CD4-positive, alpha-beta T cell (primary cell): Measurements from ENCODE around the gene CHD5. TPM values are rescaled to one million over a fixed set of nuclear protein-coding genes. Genes with fewer than 3 reads are reported as not detected.
A peak's percentile ranks its signal among the peaks of the same experiment; 100 is the strongest.

Source experiments
- ATAC-seq: fragments of 200-7000 bp; cut with Tn5 transposase; one replicate; pipeline ENCODE4 v1.10.0; 2022; ENCODE audit warnings: mild to moderate bottlenecking; ENCODE audit not compliant: poor library complexity
- CTCF ChIA-PET: fragments of 350-600 bp; sonication (Branson Sonifier 250); formaldehyde crosslinking; loops from one replicate; lab custom pipeline; 2021; ENCODE audit warnings: antibody characterized with exemption, inconsistent platforms; lab: Charles Lee
- POLR2A ChIA-PET: fragments of 350-600 bp; sonication (Branson Sonifier 250); formaldehyde crosslinking; loops from one replicate; lab custom pipeline; 2021; ENCODE audit warnings: antibody characterized with exemption, inconsistent platforms; lab: Charles Lee
- DNase-seq, 14 experiments: peaks; one replicate each; pipeline ENCODE4 v3.0.0-alpha.2; 2013 to 2020; ENCODE audit warnings: mixed read lengths in 2 of 14
- H3K27ac ChIP-seq, 2 donors: one replicate each; pipeline versions ENCODE4 v1.5.1 to v1.7.0; 2013; ENCODE audit warnings: low read length in 2 of 2, low read depth in 1 of 2, mild to moderate bottlenecking in 1 of 2
- H3K27me3 ChIP-seq, 2 experiments: 1 replicate in 1 of 2; 2 replicates in 1 of 2; pipeline versions ENCODE4 v1.6.1 to v1.7.0; 2013; ENCODE audit warnings: low read length in 2 of 2, control low read depth in 1 of 2, mild to moderate bottlenecking in 1 of 2, moderate library complexity in 1 of 2; ENCODE audit not compliant: insufficient read depth in 2 of 2, control insufficient read depth in 1 of 2
- H3K36me3 ChIP-seq: one replicate; pipeline ENCODE4 v1.6.1; 2013; ENCODE audit warnings: low read length, control low read depth; ENCODE audit not compliant: insufficient read depth
- H3K4me1 ChIP-seq: one replicate; pipeline ENCODE4 v1.6.1; 2013; ENCODE audit warnings: low read length, control low read depth; ENCODE audit not compliant: insufficient read depth
- H3K4me3 ChIP-seq: one replicate; pipeline ENCODE4 v1.5.1; 2013; ENCODE audit warnings: mild to moderate bottlenecking, low read length, moderate library complexity
- H3K9me3 ChIP-seq, 2 experiments: 1 replicate in 1 of 2; 2 replicates in 1 of 2; pipeline versions ENCODE4 v1.6.1 to v1.7.0; 2013; ENCODE audit warnings: low read length in 2 of 2, mild to moderate bottlenecking in 2 of 2, control low read depth in 1 of 2, moderate library complexity in 1 of 2; ENCODE audit not compliant: control insufficient read depth in 1 of 2, insufficient read depth in 1 of 2
- H3K27ac Mint-ChIP-seq: one replicate; pipeline ENCODE4 v1.8.0; 2020; ENCODE audit warnings: mixed read lengths
- H3K27me3 Mint-ChIP-seq: one replicate; pipeline ENCODE4 v1.8.0; 2021; ENCODE audit warnings: mixed read lengths
- H3K36me3 Mint-ChIP-seq: one replicate; pipeline ENCODE4 v1.8.0; 2021; ENCODE audit warnings: low read depth, mixed read lengths
- H3K4me1 Mint-ChIP-seq: one replicate; pipeline ENCODE4 v1.8.0; 2021; ENCODE audit warnings: low read depth, mixed read lengths
- H3K4me3 Mint-ChIP-seq: one replicate; pipeline ENCODE4 v1.8.0; 2020; ENCODE audit warnings: mild to moderate bottlenecking, mixed read lengths
- H3K9me3 Mint-ChIP-seq: one replicate; pipeline ENCODE4 v1.8.0; 2020; ENCODE audit warnings: mixed read lengths
- intact Hi-C, 2 experiments: fragments of 100-400 bp; cut with DNase I in 1 of 2; cut with micrococcal nuclease in 1 of 2; formaldehyde crosslinking; loops; one replicate each; pipeline versions ENCODE4 v1.15.1 to v1.9.0; 2023 to 2025; cut with DNase I, micrococcal nuclease
- total RNA-seq, 174 experiments: library from RNA in 2 of 174; stranded (reverse) in 2 of 174; gene quantifications; one replicate each; pipeline ENCODE4 v1.2.3 and lab custom pipeline; 2021 to 2026
- TF ChIP-seq, protein P1 (sequence below): fragments of 200-600 bp; IDR thresholded peaks from one replicate; pipeline ENCODE4 v1.8.0; 2022; ENCODE audit warnings: antibody characterized with exemption, mild to moderate bottlenecking

The CHD5 gene
- total RNA-seq, 2 experiments from 2014 or later, result 0.25 to 0.34 TPM

DNA sequence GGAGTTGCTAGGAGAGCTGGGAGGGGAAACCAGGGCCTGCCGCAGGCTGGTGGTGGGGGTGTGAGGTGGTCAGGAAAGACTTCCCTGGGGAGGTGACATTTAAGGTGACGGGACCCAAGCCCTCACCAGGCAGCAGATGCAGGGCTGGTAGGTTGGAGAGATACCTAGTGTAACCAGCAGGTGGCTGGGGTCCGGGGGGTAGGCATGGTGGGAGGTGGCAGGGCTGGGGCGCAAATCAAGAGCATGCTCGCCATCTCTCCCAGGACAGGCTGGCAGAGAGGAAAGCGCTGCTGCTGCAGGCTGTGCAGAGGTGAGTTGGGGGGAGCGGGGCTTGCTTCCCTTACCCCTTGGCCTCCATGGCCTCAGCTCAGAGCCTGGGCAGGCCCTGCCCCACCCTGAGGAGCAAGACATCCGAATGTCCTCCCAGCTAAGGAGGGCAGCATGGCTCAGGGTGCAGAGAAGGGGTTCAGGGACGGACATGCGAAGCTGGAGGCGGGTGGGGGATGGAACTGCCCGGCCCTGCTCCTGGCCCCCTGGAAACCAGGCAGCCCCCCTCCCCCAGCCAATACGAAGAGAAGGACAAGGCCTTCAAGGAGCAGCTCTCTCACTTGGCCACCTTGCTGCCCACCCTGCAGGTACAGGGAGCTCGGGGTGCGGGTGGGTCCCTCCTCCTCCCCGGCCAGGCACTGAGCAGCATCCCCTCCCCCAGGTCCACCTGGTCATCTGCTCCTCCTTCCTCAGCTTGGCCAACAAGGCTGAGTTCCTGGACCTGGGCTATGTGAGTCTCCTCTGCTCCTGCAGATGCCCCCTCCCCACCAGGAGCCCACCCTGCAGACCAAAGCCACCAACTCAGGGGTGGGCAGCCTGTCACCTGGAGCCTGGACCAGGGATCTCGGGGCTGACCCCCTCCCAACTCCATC lies 29.8 kb upstream of the CHD5 start:
- Mint-ChIP-seq H3K4me1 (peaks cover 9% of the 10 kb centered on the region), H3K4me3 (peak overlapping the region; percentile 67), H3K9me3 (no peaks in the 10 kb centered on the region), H3K36me3 (no peaks in the 10 kb centered on the region), H3K27me3 (peaks cover 27% of the 10 kb centered on the region), H3K27ac (no peak overlapping the region)
- peaks cover 13 to 35% of the 10 kb centered on the region in 2 experiments for H3K27me3 ChIP-seq
- peak in 3 of 14 experiments; percentile 27 to 49 (median 40) for DNase-seq
- no peak overlapping the region for H3K27ac ChIP-seq
- H3K36me3 ChIP-seq, result no peaks in the 10 kb centered on the region
- POLR2A ChIA-PET, result interaction anchor here (1.1 kb wide), 1 partner anchor 10 kb away, joined by 3 read pairs; the partner anchor contains the start of gene RPL22
- H3K4me1 ChIP-seq, result peaks cover 38% of the 10 kb centered on the region
- no peaks in the 10 kb centered on the region for H3K9me3 ChIP-seq
- TF ChIP-seq, protein P1, sequence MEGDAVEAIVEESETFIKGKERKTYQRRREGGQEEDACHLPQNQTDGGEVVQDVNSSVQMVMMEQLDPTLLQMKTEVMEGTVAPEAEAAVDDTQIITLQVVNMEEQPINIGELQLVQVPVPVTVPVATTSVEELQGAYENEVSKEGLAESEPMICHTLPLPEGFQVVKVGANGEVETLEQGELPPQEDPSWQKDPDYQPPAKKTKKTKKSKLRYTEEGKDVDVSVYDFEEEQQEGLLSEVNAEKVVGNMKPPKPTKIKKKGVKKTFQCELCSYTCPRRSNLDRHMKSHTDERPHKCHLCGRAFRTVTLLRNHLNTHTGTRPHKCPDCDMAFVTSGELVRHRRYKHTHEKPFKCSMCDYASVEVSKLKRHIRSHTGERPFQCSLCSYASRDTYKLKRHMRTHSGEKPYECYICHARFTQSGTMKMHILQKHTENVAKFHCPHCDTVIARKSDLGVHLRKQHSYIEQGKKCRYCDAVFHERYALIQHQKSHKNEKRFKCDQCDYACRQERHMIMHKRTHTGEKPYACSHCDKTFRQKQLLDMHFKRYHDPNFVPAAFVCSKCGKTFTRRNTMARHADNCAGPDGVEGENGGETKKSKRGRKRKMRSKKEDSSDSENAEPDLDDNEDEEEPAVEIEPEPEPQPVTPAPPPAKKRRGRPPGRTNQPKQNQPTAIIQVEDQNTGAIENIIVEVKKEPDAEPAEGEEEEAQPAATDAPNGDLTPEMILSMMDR, result no peak
- CTCF ChIA-PET, result no interaction called here
- ATAC-seq, result peak; percentile 38
- intact Hi-C loops, result loop anchor here in 1 of 2 experiments (10.0 kb wide), 2 partner anchors 185 to 495 kb away; partner anchors contain the start of gene DNAJC11
- H3K4me3 ChIP-seq, result peak overlapping the region; percentile 16

DNA sequence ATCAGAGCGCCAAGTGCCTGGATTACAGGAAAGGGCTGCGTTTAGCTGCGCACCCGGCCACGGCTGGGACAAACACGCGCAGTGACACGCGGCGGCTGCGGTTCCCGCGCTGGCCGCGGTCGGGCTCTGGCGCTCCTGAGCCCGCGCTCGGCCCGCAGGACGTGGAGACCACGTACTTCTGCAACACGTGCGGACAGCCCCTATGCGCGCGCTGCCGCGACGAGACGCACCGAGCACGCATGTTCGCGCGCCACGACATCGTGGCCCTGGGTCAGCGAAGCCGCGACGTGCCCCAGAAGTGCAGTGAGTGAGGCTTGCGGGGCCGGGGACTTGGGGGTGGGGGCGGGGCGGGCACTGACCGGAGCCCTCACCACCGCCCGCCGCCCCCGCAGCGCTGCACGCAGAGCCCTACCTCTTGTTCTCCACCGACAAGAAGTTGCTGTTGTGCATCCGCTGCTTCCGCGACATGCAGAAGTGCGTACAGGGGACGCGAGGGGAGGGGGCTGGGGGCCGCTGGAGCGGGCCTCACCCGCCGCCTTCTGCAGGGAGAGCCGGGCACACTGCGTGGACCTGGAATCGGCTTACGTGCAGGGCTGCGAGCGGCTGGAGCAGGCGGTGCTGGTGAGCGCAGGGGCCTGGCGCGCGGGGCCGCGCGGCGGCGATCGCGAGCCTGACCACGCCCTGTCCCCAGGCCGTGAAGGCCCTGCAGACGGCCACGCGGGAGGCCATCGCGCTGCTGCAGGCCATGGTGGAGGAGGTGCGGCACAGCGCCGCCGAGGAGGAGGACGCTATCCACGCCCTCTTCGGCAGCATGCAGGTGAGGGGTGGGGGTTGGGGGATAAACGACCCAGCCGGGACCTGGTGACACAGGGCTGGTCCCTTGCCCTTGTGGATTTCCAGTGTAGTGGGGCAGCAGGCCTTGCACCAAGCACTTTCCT lies 28.9 kb upstream of the CHD5 start:
- POLR2A ChIA-PET, result interaction anchor here (0.6 to 1.1 kb wide), 2 partner anchors 9 to 314 kb away, joined by 3 read pairs; partner anchors contain the start of gene RPL22
- peak; percentile 16 for ATAC-seq
- Histone ChIP-seq H3K27me3 (peaks cover 13 to 37% of the 10 kb centered on the region in 2 experiments), H3K36me3 (no peaks in the 10 kb centered on the region), H3K4me1 (peaks cover 41% of the 10 kb centered on the region), H3K4me3 (peak overlapping the region; percentile 34), H3K27ac (no peak overlapping the region), H3K9me3 (no peaks in the 10 kb centered on the region)
- DNase-seq, result peak in 4 of 14 experiments; percentile 20 to 65 (median 40)
- Mint-ChIP-seq H3K4me3 (peak overlapping the region; percentile 67), H3K36me3 (no peaks in the 10 kb centered on the region), H3K27me3 (peaks cover 27% of the 10 kb centered on the region), H3K9me3 (no peaks in the 10 kb centered on the region), H3K27ac (no peak overlapping the region), H3K4me1 (peaks cover 13% of the 10 kb centered on the region)
- CTCF ChIA-PET, result interaction anchor here (1.3 kb wide), 1 partner anchor 10 kb away, joined by 4 read pairs; the partner anchor contains the start of gene RPL22
- intact Hi-C loops, result loop anchor here in 1 of 2 experiments (10.0 kb wide), 2 partner anchors 184 to 496 kb away; partner anchors contain the start of gene DNAJC11
- TF ChIP-seq, protein P1, result peak; percentile 37

DNA sequence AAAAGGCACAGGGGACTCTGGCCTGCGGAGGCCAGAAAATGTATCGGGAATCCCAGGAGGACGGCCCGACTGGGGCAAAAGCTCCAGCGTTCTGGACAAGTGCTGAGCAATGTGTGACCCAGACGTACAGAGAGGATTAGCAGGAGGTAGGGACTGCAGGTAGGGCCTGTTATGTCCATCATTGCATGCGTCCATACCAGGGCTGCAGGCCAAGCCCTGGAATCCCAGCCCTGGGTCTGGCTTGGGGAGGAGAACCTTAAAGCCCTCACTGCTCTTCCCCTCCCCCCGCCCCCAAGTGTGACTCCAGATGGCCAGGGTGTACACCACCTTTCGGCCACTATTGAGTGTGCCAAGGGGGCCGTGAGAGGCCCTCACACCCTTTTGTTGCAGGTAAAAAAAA lies 27.8 kb upstream of the CHD5 start:
- H3K27ac ChIP-seq, result no peak overlapping the region
- DNase-seq (no peak), ATAC-seq (no peak)
- POLR2A ChIA-PET, result interaction anchor here (0.6 kb wide), 1 partner anchor 315 kb away, joined by 3 read pairs; no protein-coding TSS in a partner anchor
- Mint-ChIP-seq H3K36me3 (no peaks in the 10 kb centered on the region), H3K4me1 (peaks cover 13% of the 10 kb centered on the region), H3K9me3 (no peaks in the 10 kb centered on the region), H3K27me3 (peaks cover 20% of the 10 kb centered on the region), H3K27ac (no peak overlapping the region), H3K4me3 (peak overlapping the region; percentile 25)
- no peak overlapping the region for H3K4me3 ChIP-seq
- peaks cover 13 to 37% of the 10 kb centered on the region in 2 experiments for H3K27me3 ChIP-seq
- CTCF ChIA-PET, result interaction anchor here (1.3 kb wide), 1 partner anchor 9 kb away, joined by 4 read pairs; the partner anchor contains the start of gene RPL22
- intact Hi-C loops, result loop anchor here in 1 of 2 experiments (10.0 kb wide), 2 partner anchors 183 to 497 kb away; partner anchors contain the start of gene DNAJC11
- peaks cover 41% of the 10 kb centered on the region for H3K4me1 ChIP-seq
- H3K9me3 ChIP-seq, result no peaks in the 10 kb centered on the region
- TF ChIP-seq, protein P1, result no peak
- H3K36me3 ChIP-seq, result no peaks in the 10 kb centered on the region
